Measurements from ENCODE around the gene LILRA6. TPM values are rescaled to one million over a fixed set of nuclear protein-coding genes. Genes with fewer than 3 reads are reported as not detected.

Gene LILRA6
- total RNA-seq, 1 donor from 2014 or later = 36.9 TPM

DNA sequence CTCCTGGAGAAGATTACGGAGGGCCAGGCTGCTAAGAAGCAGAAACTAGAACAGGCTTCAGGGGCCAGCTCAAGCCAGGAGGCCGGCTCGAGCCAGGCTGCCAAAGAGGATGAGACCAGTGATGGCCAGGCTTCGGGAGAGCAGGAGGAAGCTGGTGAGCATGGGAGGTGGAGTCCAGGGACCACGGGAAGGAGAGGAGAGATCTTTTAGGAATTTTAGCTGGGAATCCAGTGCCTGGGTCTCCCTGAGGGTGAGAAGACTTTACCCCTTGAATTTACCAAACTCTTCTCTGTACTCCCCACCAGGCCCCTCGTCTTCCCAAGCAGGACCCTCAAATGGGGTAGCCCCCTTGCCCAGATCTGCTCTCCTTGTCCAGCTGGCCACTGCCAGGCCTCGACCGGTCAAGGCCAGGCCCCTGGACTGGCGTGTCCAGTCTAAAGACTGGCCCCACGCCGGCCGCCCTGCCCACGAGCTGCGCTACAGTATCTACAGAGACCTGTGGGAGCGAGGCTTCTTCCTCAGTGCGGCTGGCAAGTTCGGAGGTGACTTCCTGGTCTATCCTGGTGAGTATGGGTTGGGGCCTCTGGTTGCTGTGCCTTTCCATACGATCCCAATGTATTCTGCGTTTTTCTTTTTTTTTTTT is 50.7 kb downstream of the LILRA6 start:
- Histone ChIP-seq H3K36me3 (peaks cover 36% of the 10 kb centered on the region), H3K27ac (peak overlapping the region; percentile 92), H3K9me3 (no peaks in the 10 kb centered on the region), H3K27me3 (ENCODE audit: low read depth) (no peaks in the 10 kb centered on the region), H3K4me1 (peaks cover 20% of the 10 kb centered on the region), H3K4me3 (peak overlapping the region; percentile 94)
- DNase-seq (no peak), ATAC-seq (no peak)
- TF ChIP-seq, protein P1, sequence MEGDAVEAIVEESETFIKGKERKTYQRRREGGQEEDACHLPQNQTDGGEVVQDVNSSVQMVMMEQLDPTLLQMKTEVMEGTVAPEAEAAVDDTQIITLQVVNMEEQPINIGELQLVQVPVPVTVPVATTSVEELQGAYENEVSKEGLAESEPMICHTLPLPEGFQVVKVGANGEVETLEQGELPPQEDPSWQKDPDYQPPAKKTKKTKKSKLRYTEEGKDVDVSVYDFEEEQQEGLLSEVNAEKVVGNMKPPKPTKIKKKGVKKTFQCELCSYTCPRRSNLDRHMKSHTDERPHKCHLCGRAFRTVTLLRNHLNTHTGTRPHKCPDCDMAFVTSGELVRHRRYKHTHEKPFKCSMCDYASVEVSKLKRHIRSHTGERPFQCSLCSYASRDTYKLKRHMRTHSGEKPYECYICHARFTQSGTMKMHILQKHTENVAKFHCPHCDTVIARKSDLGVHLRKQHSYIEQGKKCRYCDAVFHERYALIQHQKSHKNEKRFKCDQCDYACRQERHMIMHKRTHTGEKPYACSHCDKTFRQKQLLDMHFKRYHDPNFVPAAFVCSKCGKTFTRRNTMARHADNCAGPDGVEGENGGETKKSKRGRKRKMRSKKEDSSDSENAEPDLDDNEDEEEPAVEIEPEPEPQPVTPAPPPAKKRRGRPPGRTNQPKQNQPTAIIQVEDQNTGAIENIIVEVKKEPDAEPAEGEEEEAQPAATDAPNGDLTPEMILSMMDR (IDR thresholded peaks at IDR 0.05) = no peak
- intact Hi-C loops (cut with DNase I) = no loop called here

GRCh38 chr19:54191011-54191810 is 51.4 kb downstream of the LILRA6 start, which contains the start of gene TSEN34:
Gene TSEN34 (plus strand): TSS chr19:54191308. CDS start chr19:54191365, 57 bp downstream.
- TF ChIP-seq, protein P1 (IDR thresholded peaks at IDR 0.05) = no peak
- Histone ChIP-seq H3K9me3 (no peaks in the 10 kb centered on the region), H3K27me3 (ENCODE audit: low read depth) (no peaks in the 10 kb centered on the region), H3K36me3 (peaks cover 36% of the 10 kb centered on the region), H3K27ac (peak within 1 kb of the TSS; percentile 92), H3K4me3 (peak within 1 kb of the TSS; percentile 94), H3K4me1 (peaks cover 20% of the 10 kb centered on the region)
- intact Hi-C loops (cut with DNase I) = no loop called here
- DNase-seq = peak; percentile 93
- ATAC-seq = peak; percentile 67 to 68

- intact Hi-C loops (cut with DNase I) = no loop called here
- H3K4me3 ChIP-seq = peak overlapping the region; percentile 94
- H3K9me3 ChIP-seq = no peaks in the 10 kb centered on the region
- H3K27ac ChIP-seq = peak overlapping the region; percentile 92
- TF ChIP-seq, protein P1 (IDR thresholded peaks at IDR 0.05) = no peak
- peaks cover 20% of the 10 kb centered on the region for H3K4me1 ChIP-seq
- peaks cover 35% of the 10 kb centered on the region for H3K36me3 ChIP-seq
- DNase-seq = peak; percentile 99
- no peaks in the 10 kb centered on the region for H3K27me3 ChIP-seq (ENCODE audit: low read depth)
- ATAC-seq = peak; percentile 82 to 87
Measured at GRCh38 chr19:54190503-54191010, 52.0 kb downstream of the LILRA6 start.

- Histone ChIP-seq H3K4me3 (peak overlapping the region; percentile 94), H3K36me3 (peaks cover 29% of the 10 kb centered on the region), H3K4me1 (peaks cover 20% of the 10 kb centered on the region), H3K27ac (peak overlapping the region; percentile 92), H3K9me3 (no peaks in the 10 kb centered on the region), H3K27me3 (ENCODE audit: low read depth) (no peaks in the 10 kb centered on the region)
- DNase-seq (peak; percentile 100), ATAC-seq (peak; percentile 83 to 89)
- intact Hi-C loops (cut with DNase I) = no loop called here
- TF ChIP-seq, protein P1 (IDR thresholded peaks at IDR 0.05) = no peak
Measured at GRCh38 chr19:54189735-54190502, 52.7 kb downstream of the LILRA6 start.

GRCh38 chr19:54189145-54189734 is 53.4 kb downstream of the LILRA6 start, which contains the start of gene MBOAT7:
Gene MBOAT7 (minus strand): TSS chr19:54189580. CDS start chr19:54188508, 1,072 bp downstream.
- H3K36me3 ChIP-seq = peaks cover 23% of the 10 kb centered on the region
- no peaks in the 10 kb centered on the region for H3K9me3 ChIP-seq
- H3K4me1 ChIP-seq = peaks cover 20% of the 10 kb centered on the region
- ATAC-seq (peak; percentile 3 to 25), DNase-seq (no peak)
- TF ChIP-seq, protein P1 (IDR thresholded peaks at IDR 0.05) = peak; percentile 43
- intact Hi-C loops (cut with DNase I) = no loop called here
- peak within 1 kb of the TSS; percentile 94 for H3K4me3 ChIP-seq
- H3K27ac ChIP-seq = peak within 1 kb of the TSS; percentile 92
- no peaks in the 10 kb centered on the region for H3K27me3 ChIP-seq (ENCODE audit: low read depth)
